Measurements from ENCODE around the gene ASPDH. TPM values are rescaled to one million over a fixed set of nuclear protein-coding genes. Genes with fewer than 3 reads are reported as not detected.

The ASPDH gene
- total RNA-seq, 4 donors from 2014 or later = not detected

GRCh38 chr19:50490991-50491472 is 22.7 kb downstream of the ASPDH start:
- TF ChIP-seq, protein P1, sequence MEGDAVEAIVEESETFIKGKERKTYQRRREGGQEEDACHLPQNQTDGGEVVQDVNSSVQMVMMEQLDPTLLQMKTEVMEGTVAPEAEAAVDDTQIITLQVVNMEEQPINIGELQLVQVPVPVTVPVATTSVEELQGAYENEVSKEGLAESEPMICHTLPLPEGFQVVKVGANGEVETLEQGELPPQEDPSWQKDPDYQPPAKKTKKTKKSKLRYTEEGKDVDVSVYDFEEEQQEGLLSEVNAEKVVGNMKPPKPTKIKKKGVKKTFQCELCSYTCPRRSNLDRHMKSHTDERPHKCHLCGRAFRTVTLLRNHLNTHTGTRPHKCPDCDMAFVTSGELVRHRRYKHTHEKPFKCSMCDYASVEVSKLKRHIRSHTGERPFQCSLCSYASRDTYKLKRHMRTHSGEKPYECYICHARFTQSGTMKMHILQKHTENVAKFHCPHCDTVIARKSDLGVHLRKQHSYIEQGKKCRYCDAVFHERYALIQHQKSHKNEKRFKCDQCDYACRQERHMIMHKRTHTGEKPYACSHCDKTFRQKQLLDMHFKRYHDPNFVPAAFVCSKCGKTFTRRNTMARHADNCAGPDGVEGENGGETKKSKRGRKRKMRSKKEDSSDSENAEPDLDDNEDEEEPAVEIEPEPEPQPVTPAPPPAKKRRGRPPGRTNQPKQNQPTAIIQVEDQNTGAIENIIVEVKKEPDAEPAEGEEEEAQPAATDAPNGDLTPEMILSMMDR (IDR thresholded peaks at IDR 0.05; ENCODE audit: low read depth) = no peak

GRCh38 chr19:50490411-50490811 is 23.3 kb downstream of the ASPDH start:
- TF ChIP-seq, protein P1 (IDR thresholded peaks at IDR 0.05; ENCODE audit: low read depth) = no peak

DNA sequence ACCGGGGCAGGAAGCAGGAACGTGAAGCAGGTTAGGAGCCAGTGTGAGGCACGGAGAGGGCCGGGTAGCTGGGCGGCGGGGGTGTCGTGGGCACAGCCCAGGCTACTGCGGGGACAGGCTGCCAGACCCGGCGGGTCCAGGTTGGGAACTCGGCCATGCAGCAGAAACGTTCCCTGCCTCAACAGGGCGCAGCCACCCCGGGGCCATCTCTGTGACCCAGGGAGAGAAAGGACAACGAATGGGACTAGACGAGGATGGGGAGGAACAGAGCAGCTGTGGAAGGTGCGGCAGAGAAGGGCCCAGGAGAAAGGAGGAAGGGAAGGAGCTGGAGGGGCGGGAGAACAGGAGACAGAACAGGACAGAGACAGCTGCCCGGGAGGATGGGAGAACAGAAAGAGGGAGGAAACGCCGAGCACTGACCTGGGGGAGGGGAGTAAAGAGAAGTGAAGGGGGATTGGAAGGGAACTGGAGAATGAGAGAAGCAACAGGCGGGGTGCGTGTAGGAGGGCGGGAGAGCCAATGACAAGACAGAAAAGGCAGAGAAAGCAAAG is 24.2 kb downstream of the ASPDH start:
- TF ChIP-seq, protein P1 (IDR thresholded peaks at IDR 0.05; ENCODE audit: low read depth) = no peak

GRCh38 chr19:50488389-50489194 is 25.1 kb downstream of the ASPDH start:
- TF ChIP-seq, protein P1 (IDR thresholded peaks at IDR 0.05; ENCODE audit: low read depth) = no peak

DNA sequence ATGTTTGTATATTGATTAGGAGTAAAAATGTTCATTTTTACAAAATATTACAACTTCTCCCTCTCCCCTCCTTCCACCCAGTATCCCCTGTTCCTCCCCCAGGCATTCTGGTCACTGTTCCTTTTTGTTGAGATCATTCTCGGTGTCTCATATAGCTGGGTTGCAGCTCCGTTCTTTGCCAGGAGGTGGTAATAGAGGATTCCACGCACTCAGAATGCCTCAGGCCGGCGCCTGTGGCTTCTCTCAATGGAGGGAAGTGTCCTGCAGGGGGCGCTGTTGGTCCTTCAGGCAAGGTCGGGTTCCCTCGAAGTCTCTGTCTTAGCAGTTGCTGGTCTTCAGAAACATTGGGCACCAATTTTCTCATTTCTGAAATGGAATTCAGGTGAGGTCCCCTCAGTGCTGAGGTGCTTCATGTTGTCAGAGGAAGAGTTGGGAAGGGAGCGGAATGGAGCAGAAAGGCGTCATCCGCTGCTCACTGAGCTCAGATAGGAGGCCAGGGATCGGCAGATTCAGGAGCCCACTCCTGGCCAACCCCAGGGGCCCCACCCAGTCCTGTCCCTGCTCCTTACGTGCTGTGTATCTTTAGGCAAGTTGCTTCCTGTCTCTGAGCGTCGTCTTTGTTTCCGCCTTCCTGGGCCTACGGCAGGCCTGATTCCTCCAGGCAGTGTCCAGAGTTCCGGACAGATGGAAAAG is 26.7 kb downstream of the ASPDH start:
- TF ChIP-seq, protein P1 (IDR thresholded peaks at IDR 0.05; ENCODE audit: low read depth) = no peak

DNA sequence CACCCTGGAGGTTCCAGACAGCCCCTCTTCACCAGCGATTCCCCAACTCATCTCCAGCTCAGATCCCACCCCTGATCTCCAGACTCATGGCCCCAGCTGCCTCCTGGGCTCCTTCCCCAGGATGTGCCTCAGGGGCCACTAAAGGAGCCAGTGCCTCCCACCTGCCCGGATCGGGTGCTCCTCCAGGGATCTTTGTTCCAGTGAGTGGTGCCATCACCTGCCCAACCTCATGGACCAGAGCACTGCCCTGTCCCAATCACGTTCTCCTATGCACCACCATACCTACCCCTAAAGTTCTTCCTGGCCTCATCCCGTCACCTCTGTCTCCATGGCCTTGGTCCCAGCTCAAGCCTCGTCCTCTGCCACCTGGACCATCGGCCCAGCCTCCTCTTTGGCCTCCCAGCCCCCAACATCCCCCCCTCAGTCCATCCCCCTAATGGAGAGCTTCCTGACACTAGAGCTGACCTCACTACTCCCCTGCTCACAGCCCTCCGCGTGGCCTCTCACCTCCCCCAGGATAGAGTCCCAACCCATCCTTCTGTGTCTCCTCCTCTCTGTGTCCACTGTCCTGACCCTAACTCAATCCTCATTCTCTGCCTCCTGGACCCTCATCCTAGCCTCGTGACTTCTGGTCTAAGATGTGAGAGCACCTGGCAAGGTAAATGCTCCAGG is 28.3 kb downstream of the ASPDH start:
- TF ChIP-seq, protein P1 (IDR thresholded peaks at IDR 0.05; ENCODE audit: low read depth) = no peak
